Brain pericyte (primary cell): ENCODE results near the gene TMEM116.
"Not testable (repeated sequence)": the region's sequence is repeated elsewhere in the genome, so short reads cannot be mapped to it uniquely, and the experiment has no call there.

Experiments used
- DNase-seq: peaks from one replicate; pipeline ENCODE4 v3.0.0-alpha.2; 2012; ENCODE audit warnings: low read depth, low spot score

Gene TMEM116

GRCh38 chr12:111976291-111976690 is 36.7 kb downstream of the TMEM116 start:
- no peak for DNase-seq

- DNase-seq: no peak
Measured at GRCh38 chr12:111975161-111975931, 37.6 kb downstream of the TMEM116 start.

- DNase-seq: no peak
Measured at GRCh38 chr12:111971800-111972199, 41.2 kb downstream of the TMEM116 start.

GRCh38 chr12:111964935-111965334 is 48.0 kb downstream of the TMEM116 start:
- DNase-seq: no peak

- DNase-seq: not testable (repeated sequence)
Measured at GRCh38 chr12:111959518-111959917, 53.4 kb downstream of the TMEM116 start.

GRCh38 chr12:111957224-111957623 is 55.7 kb downstream of the TMEM116 start:
- not testable (repeated sequence) for DNase-seq

GRCh38 chr12:111954969-111955368 is 58.0 kb downstream of the TMEM116 start:
- DNase-seq: no peak

GRCh38 chr12:111953455-111953854 is 59.5 kb downstream of the TMEM116 start:
- DNase-seq: no peak

GRCh38 chr12:111952084-111952787 is 60.7 kb downstream of the TMEM116 start:
- not testable (repeated sequence) for DNase-seq

- not testable (repeated sequence) for DNase-seq
Measured at GRCh38 chr12:111950961-111951676, 61.8 kb downstream of the TMEM116 start.

GRCh38 chr12:111943929-111944328 is 69.0 kb downstream of the TMEM116 start:
- DNase-seq: no peak

GRCh38 chr12:111942557-111942956 is 70.4 kb downstream of the TMEM116 start:
- peak; percentile 21 for DNase-seq

- no peak for DNase-seq
Measured at GRCh38 chr12:111937429-111937828, 75.5 kb downstream of the TMEM116 start.

- DNase-seq: no peak
Measured at GRCh38 chr12:111936869-111937268, 76.1 kb downstream of the TMEM116 start.

- no peak for DNase-seq
Measured at GRCh38 chr12:111932241-111932640, 80.7 kb downstream of the TMEM116 start.

GRCh38 chr12:111927346-111927745 is 85.6 kb downstream of the TMEM116 start:
- DNase-seq: no peak

GRCh38 chr12:111926631-111927030 is 86.3 kb downstream of the TMEM116 start:
- no peak for DNase-seq

GRCh38 chr12:111925171-111925570 is 87.8 kb downstream of the TMEM116 start:
- no peak for DNase-seq

- DNase-seq: no peak
Measured at GRCh38 chr12:111907740-111908139, 105.2 kb downstream of the TMEM116 start.

GRCh38 chr12:111905502-111905901 is 107.5 kb downstream of the TMEM116 start:
- no peak for DNase-seq

GRCh38 chr12:111904446-111904975 is 108.5 kb downstream of the TMEM116 start:
- no peak for DNase-seq

GRCh38 chr12:111901182-111901581 is 111.8 kb downstream of the TMEM116 start:
- DNase-seq: no peak
